Endothelial cell (in vitro differentiated cells): Measurements from ENCODE around the gene TMEM38A. TPM values are rescaled to one million over a fixed set of nuclear protein-coding genes. Genes with fewer than 3 reads are reported as not detected.
"Not testable (repeated sequence)": the region's sequence is repeated elsewhere in the genome, so short reads cannot be mapped to it uniquely, and the experiment has no call there.

Experiments
- DNase-seq: peaks from one replicate; pipeline ENCODE4 v3.0.0; 2021; ENCODE audit warnings: low spot score
- H3K27ac Mint-ChIP-seq: one replicate; pipeline ENCODE4 v1.8.0; 2021; ENCODE audit warnings: mixed read lengths, inconsistent platforms; ENCODE audit not compliant: unreplicated experiment
- H3K27me3 Mint-ChIP-seq: one replicate; pipeline ENCODE4 v1.8.0; 2021; ENCODE audit warnings: mild to moderate bottlenecking, moderate library complexity, mixed read lengths, inconsistent platforms; ENCODE audit not compliant: unreplicated experiment
- H3K36me3 Mint-ChIP-seq: one replicate; pipeline ENCODE4 v1.8.0; 2021; ENCODE audit warnings: mild to moderate bottlenecking, low read depth, mixed read lengths, inconsistent platforms; ENCODE audit not compliant: unreplicated experiment
- H3K4me1 Mint-ChIP-seq: one replicate; pipeline ENCODE4 v1.8.0; 2021; ENCODE audit warnings: mild to moderate bottlenecking, mixed read lengths, inconsistent platforms; ENCODE audit not compliant: unreplicated experiment
- H3K4me3 Mint-ChIP-seq: one replicate; pipeline ENCODE4 v1.8.0; 2021; ENCODE audit warnings: mild to moderate bottlenecking, mixed read lengths, inconsistent platforms; ENCODE audit not compliant: unreplicated experiment
- H3K9me3 Mint-ChIP-seq: one replicate; pipeline ENCODE4 v1.8.0; 2021; ENCODE audit warnings: mixed read lengths, inconsistent platforms; ENCODE audit not compliant: unreplicated experiment
- total RNA-seq: library from RNA; stranded (reverse); fragmentation: NEBNext Ultra II Directional; extraction: Animal tissue kit (Norgen Biotek cat#: 25700); gene quantifications from one replicate; pipeline ENCODE4 v1.2.1, GENCODE V29; 2021; ENCODE audit not compliant: unreplicated experiment
- TF ChIP-seq, protein P1 (sequence below): fragments of 200-600 bp; sonication (generic); IDR thresholded peaks from one replicate; pipeline ENCODE4 v1.5.0; 2021; ENCODE audit warnings: antibody characterized with exemption; ENCODE audit not compliant: unreplicated experiment

The TMEM38A gene
- total RNA-seq, 1 donor from 2014 or later = 0.36 TPM

DNA sequence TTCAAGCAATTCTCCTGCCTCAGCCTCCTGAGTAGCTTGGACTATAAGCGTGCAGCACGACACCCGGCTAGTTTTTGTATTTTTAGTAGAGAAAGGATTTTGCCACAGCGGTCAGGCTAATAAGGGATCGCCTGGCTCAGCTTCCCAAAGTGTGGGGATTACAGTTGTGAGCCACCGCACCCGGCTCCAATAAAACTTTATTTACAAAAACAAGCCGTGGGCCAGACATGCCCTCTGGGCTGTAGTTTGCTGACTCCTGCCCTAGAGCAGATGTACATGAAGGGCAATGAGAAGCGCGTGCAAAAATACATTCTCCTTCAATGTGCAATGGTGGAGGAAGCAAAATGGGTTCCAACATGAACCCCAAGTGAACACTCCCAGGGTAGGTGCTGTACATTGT lies 19.2 kb upstream of the TMEM38A start:
- H3K36me3 Mint-ChIP-seq = peaks cover 26% of the 10 kb centered on the region
- peaks cover 1% of the 10 kb centered on the region for H3K27me3 Mint-ChIP-seq
- no peak for DNase-seq
- no peak overlapping the region for H3K27ac Mint-ChIP-seq
- TF ChIP-seq, protein P1, sequence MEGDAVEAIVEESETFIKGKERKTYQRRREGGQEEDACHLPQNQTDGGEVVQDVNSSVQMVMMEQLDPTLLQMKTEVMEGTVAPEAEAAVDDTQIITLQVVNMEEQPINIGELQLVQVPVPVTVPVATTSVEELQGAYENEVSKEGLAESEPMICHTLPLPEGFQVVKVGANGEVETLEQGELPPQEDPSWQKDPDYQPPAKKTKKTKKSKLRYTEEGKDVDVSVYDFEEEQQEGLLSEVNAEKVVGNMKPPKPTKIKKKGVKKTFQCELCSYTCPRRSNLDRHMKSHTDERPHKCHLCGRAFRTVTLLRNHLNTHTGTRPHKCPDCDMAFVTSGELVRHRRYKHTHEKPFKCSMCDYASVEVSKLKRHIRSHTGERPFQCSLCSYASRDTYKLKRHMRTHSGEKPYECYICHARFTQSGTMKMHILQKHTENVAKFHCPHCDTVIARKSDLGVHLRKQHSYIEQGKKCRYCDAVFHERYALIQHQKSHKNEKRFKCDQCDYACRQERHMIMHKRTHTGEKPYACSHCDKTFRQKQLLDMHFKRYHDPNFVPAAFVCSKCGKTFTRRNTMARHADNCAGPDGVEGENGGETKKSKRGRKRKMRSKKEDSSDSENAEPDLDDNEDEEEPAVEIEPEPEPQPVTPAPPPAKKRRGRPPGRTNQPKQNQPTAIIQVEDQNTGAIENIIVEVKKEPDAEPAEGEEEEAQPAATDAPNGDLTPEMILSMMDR = no peak
- no peaks in the 10 kb centered on the region for H3K4me1 Mint-ChIP-seq
- H3K4me3 Mint-ChIP-seq = no peak overlapping the region
- no peaks in the 10 kb centered on the region for H3K9me3 Mint-ChIP-seq

DNA sequence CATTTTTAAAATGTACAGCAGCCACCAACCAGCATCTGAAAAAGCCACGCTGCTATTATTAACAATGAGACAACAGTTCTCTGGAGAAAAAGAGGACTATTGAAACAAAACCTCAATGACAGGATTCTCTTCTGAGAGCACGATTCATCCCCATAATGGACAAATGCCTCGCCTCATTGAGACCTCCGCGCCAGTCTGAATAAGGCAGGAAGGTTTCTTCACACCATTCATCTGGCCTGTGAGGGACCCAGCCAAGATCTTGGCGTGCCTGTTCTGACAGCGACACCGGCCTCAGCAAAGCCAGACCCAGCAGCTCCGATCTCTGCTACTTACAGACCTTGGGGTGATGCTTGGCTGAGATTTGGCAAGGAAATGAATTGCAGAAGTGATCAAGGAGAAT lies 15.8 kb upstream of the TMEM38A start:
- no peak overlapping the region for H3K4me3 Mint-ChIP-seq
- no peaks in the 10 kb centered on the region for H3K27me3 Mint-ChIP-seq
- no peak for DNase-seq
- peaks cover 18% of the 10 kb centered on the region for H3K36me3 Mint-ChIP-seq
- H3K9me3 Mint-ChIP-seq = no peaks in the 10 kb centered on the region
- H3K4me1 Mint-ChIP-seq = no peaks in the 10 kb centered on the region
- TF ChIP-seq, protein P1 = no peak
- no peak overlapping the region for H3K27ac Mint-ChIP-seq

DNA sequence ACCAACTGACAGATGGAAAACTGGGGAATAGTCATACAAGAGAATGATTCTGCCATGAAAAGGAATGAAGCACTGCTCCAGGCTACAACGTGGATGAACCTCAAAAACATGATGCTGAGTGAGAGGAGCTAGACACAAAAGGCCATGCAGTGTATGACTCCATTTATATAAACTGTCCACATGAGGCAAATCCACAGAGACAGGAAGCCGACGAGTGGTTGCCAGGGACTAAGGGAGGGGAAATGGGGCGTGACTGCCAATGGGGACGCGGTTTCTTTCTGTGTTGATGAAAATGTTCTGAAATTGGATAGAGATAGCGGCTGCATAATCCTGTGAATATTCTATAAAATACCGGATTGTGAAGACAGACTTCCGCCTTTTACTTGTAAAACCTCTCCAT lies 11.2 kb upstream of the TMEM38A start:
- no peak overlapping the region for H3K4me3 Mint-ChIP-seq
- DNase-seq = no peak
- H3K4me1 Mint-ChIP-seq = no peaks in the 10 kb centered on the region
- no peaks in the 10 kb centered on the region for H3K9me3 Mint-ChIP-seq
- no peak overlapping the region for H3K27ac Mint-ChIP-seq
- TF ChIP-seq, protein P1 = no peak
- peaks cover 2% of the 10 kb centered on the region for H3K27me3 Mint-ChIP-seq
- peaks cover 39% of the 10 kb centered on the region for H3K36me3 Mint-ChIP-seq

DNA sequence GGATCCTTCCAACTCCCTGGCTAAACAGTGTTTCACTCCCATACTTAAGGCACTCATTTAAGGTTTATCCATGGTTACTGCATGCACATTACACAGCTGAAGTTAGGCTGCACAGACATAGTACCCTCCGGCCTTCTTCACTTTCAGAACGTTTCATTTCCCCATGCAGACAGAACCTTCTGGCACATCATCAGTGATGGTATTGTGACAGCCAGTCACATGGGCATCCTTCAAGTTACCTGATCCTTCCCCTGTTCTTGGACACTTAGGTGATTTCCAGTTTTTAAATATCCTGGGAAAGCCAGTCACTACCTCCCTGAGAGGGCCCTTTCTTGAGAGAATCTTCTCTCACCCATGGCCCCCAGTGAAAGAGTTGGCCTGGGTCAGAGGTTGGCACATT lies 10.1 kb upstream of the TMEM38A start:
- DNase-seq = no peak
- Mint-ChIP-seq H3K36me3 (peaks cover 34% of the 10 kb centered on the region), H3K9me3 (no peaks in the 10 kb centered on the region), H3K4me1 (no peaks in the 10 kb centered on the region), H3K4me3 (no peak overlapping the region), H3K27ac (no peak overlapping the region), H3K27me3 (peaks cover 2% of the 10 kb centered on the region)
- TF ChIP-seq, protein P1 = no peak

DNA sequence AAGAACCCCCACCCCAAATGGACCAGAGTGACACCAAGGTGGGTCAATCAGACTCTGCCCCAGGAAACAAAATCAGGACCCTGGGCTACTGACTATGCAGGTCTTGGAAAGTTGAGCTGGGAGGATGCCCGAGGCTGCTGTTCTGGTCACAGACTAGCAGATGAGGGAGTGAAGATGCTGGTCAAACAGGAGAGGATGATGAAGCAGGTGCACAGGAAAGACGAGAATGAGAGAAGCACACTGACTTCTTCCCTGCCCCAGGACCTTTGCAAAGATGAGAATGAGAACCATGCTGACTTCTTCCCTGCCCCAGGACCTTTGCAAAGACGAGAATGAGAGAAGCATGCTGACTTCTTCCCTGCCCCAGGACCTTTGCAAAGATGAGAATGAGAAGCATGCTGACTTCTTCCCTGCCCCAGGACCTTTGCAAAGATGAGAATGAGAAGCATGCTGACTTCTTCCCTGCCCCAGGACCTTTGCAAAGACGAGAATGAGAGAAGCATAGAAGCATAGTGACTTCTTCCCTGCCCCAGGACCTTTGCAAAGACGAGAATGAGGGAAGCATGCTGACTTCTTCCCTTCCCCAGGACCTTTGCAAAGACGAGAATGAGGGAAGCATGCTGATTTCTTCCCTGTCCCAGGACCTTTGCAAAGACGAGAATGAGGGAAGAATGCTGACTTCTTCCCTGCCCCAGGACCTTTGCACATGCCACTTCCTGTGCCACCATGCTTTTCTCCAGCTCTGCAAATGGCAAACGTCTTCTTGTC lies 9.3 kb upstream of the TMEM38A start:
- Mint-ChIP-seq H3K36me3 (peaks cover 34% of the 10 kb centered on the region), H3K4me3 (peak overlapping the region; percentile 70)
- not testable (repeated sequence) for H3K9me3 Mint-ChIP-seq, H3K4me1 Mint-ChIP-seq, DNase-seq, H3K27ac Mint-ChIP-seq, H3K27me3 Mint-ChIP-seq
